Stimulated activated naive CD8-positive, alpha-beta T cell treated with anti-CD3 and anti-CD28 coated beads, Interleukin-15, Interleukin-2, amounts not matched to agents 100 ng/mL and 50 ng/mL, for 24 hours (primary cell): ENCODE measurements around the gene ARPC3.
"Not testable (repeated sequence)": the region's sequence is repeated elsewhere in the genome, so short reads cannot be mapped to it uniquely, and the experiment has no call there.

Experiments
- H3K27ac Mint-ChIP-seq: one replicate; pipeline ENCODE4 v1.8.0; 2021; ENCODE audit warnings: mild to moderate bottlenecking, mixed read lengths
- H3K27me3 Mint-ChIP-seq: one replicate; pipeline ENCODE4 v1.8.0; 2021; ENCODE audit warnings: mixed read lengths
- H3K36me3 Mint-ChIP-seq: one replicate; pipeline ENCODE4 v1.8.0; 2021; ENCODE audit warnings: low read depth, mixed read lengths
- H3K4me1 Mint-ChIP-seq: one replicate; pipeline ENCODE4 v1.8.0; 2021; ENCODE audit warnings: low read depth, mixed read lengths
- H3K4me3 Mint-ChIP-seq: one replicate; pipeline ENCODE4 v1.8.0; 2021; ENCODE audit warnings: mild to moderate bottlenecking, mixed read lengths
- H3K9me3 Mint-ChIP-seq: one replicate; pipeline ENCODE4 v1.8.0; 2021; ENCODE audit warnings: mixed read lengths

Gene ARPC3

DNA sequence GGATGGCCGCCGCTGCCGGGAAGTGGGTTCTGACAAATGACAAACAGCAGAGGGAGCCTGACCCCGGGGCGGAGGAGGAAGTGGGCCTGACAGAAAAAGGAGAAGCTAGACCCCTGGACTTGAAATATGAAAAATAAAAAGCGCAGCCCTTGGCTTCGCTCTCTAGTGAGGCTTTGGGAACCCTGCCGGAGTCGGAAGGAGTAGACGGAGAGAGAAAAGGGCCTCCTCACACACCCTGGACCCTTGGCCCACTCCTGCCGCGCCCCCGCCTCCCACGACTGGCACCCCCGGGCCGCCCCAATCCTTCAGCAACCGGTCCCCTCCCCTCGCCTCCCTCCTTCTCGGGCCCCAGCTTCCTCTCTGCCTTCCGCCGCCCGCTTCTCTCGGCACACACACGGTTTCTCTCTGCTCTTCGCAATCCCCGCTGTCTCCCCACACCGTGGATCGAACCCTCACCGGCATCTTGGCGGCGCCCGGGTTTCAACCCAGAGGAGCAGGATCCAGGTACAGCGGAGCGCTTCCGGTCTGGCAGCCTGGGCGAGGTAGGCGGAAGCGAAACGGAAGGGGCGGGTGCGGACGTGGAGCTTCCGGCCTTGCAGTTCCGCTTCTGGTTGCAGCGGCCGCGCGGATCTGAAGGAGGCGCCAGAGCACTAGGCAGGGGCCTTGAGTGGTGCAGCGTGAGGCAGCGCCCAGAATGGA is at the start of gene ARPC3:
Gene ARPC3 (minus strand): TSS at position 539 of the 699 bp plus-strand sequence. CDS start 77 bp downstream, at position 462.
- Mint-ChIP-seq H3K27ac (peak within 1 kb of the TSS; percentile 100), H3K9me3 (no peaks in the 10 kb centered on the region), H3K4me1 (peaks cover 47% of the 10 kb centered on the region), H3K36me3 (peaks cover 62% of the 10 kb centered on the region), H3K27me3 (no peaks in the 10 kb centered on the region), H3K4me3 (peak within 1 kb of the TSS; percentile 99)

DNA sequence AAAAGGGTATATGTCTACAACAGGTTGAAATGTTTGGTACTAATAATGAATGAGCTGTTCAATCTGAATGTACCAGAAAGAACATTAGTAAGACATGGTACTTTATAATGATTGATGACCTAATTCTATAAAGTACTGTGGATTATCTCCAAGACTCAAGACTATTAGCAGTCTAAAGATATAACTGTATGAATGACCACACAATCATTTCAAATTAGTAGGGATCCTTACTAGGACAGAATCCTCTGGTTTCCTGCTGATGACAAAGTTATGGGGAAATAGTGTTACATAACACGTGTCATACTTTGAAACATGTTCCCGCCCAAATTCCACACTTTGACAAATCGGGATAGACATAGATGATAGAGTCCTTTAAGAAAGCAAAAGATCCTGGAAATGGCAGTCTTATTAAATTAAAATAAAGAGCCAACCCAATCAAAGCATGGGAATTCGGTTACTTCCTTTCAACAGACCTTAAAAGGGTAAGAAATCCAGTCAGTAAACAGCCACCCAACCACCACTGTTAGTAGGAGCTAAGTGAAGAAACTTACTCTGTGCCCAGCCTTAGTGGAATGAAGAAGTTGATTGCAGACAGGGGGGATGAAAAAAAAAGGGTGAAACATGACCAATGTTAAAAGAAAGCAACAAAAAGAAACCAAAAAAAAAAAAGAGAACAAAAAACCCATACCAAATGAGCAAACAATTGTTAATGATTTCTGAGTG is 49.0 kb upstream of the ARPC3 start:
- peak overlapping the region; percentile 49 for H3K4me3 Mint-ChIP-seq
- peaks cover 6% of the 10 kb centered on the region for H3K9me3 Mint-ChIP-seq
- peak overlapping the region; percentile 42 for H3K27ac Mint-ChIP-seq
- H3K4me1 Mint-ChIP-seq, result peaks cover 38% of the 10 kb centered on the region
- no peaks in the 10 kb centered on the region for H3K27me3 Mint-ChIP-seq
- peaks cover 40% of the 10 kb centered on the region for H3K36me3 Mint-ChIP-seq

DNA sequence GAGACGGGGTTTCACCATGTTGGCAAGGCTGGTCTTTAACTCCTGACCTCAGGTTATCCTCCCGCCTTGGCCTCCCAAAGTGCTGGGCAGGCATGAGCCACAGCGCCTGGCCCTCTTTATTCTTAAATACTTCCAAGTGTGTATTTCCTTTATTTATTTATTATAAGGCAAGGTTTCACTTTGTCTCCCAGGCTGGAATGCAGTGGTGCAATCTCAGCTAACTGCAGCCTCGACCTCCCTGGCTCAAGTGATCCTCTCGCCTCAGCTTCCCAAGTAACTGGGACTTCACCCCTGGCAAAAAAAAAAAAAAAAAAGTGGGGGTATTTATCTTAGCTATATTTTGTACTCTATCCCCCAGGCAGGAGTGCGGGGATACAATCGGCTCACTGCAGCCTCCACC is 25.3 kb upstream of the ARPC3 start:
- H3K27me3 Mint-ChIP-seq, result no peaks in the 10 kb centered on the region
- peaks cover 8% of the 10 kb centered on the region for H3K4me1 Mint-ChIP-seq
- no peak overlapping the region for H3K27ac Mint-ChIP-seq
- peaks cover 32% of the 10 kb centered on the region for H3K36me3 Mint-ChIP-seq
- H3K4me3 Mint-ChIP-seq, result no peak overlapping the region
- H3K9me3 Mint-ChIP-seq, result no peaks in the 10 kb centered on the region

DNA sequence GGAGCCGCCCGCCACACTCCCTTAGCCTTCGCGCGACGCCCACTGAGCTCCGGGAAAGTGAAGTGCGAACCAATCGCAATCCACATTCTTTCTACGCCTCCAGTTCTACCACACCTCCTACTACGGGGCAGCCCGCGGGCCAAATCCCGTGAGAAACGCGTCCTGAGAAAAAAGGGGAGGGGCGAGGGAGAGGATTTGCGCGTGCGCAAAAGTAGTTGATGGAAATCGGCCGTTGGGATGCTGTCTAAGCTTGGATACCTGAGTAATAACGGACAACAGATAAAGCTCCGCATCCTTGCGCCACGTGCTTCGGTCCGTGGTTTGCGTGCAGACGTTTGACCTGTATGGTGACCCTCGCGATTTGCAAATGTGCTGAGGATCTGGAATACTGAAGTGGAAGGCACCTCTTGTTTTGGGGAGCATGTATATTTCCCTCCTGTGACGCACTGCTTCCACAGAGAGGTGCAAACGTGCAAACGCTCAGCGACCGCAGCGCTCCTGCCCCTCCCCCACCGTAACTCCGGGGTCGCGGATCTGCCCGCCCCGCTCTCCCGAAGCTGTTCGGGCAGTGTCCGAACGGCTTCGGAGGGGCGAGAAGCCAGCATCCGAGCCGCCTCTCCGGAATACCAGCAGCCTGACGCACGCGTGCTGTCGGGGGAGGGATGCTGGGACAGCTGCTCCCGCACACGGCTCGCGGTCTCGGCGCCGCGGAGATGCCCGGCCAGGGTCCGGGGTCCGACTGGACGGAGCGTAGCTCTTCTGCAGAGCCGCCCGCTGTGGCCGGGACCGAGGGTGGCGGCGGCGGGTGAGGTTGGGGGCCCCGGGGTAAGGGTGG is 18.3 kb upstream of the ARPC3 start, which contains the start of the genes FAM216A and GPN3:
Gene FAM216A (plus strand): TSS at position 632 of the 835 bp plus-strand sequence. CDS start 31 bp downstream, at position 663.
Gene GPN3 (minus strand): TSS at position 44 of the 835 bp plus-strand sequence. CDS start 54 bp downstream, outside the sequence.
- Mint-ChIP-seq H3K27ac (peak within 1 kb of the TSS; percentile 100), H3K27me3 (no peaks in the 10 kb centered on the region), H3K4me1 (peaks cover 52% of the 10 kb centered on the region), H3K9me3 (no peaks in the 10 kb centered on the region), H3K4me3 (peak within 1 kb of the TSS; percentile 97), H3K36me3 (peaks cover 47% of the 10 kb centered on the region)

DNA sequence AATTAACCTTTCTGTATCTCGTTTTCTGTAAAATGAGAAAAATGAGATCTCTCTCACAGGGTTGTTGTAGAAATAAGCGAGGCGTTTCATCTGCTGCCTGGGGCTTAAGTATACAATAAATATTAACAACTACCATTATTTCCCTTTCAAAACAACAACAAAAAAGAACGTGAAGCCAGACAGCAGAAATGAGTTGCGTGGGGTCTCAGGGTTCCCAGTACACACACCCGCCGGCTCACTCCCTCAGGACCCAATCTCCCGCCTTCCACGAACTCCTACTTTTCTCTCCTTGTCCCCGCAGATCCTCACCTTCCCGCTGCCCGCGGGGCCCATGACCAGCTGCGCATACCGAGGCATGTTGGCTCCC is 17.7 kb upstream of the ARPC3 start:
- peaks cover 48% of the 10 kb centered on the region for H3K36me3 Mint-ChIP-seq
- peak overlapping the region; percentile 100 for H3K27ac Mint-ChIP-seq
- H3K27me3 Mint-ChIP-seq, result no peaks in the 10 kb centered on the region
- peaks cover 52% of the 10 kb centered on the region for H3K4me1 Mint-ChIP-seq
- H3K4me3 Mint-ChIP-seq, result peak overlapping the region; percentile 97
- no peaks in the 10 kb centered on the region for H3K9me3 Mint-ChIP-seq

DNA sequence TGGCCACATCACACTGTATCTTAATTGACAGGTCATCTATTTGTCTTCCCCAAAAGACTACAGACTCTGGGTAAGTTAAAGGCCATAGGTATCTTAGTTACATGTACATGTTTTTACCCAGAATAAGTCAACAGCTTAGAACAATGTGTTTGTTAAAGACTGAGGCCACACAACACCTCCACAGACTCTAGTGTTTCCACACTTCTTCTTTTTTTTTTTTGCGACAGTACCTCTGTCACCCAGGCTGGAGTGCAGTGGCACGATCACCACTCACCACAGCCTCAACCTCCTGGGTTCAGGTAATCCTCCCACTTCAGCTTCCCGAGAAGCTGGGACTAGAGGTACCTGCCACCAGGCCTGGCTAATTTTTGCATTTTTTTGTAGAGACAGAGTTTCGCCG is 16.7 kb upstream of the ARPC3 start:
- H3K27me3 Mint-ChIP-seq, result no peaks in the 10 kb centered on the region
- H3K9me3 Mint-ChIP-seq, result no peaks in the 10 kb centered on the region
- H3K4me3 Mint-ChIP-seq, result peak overlapping the region; percentile 97
- H3K27ac Mint-ChIP-seq, result no peak overlapping the region
- peaks cover 52% of the 10 kb centered on the region for H3K36me3 Mint-ChIP-seq
- peaks cover 52% of the 10 kb centered on the region for H3K4me1 Mint-ChIP-seq

DNA sequence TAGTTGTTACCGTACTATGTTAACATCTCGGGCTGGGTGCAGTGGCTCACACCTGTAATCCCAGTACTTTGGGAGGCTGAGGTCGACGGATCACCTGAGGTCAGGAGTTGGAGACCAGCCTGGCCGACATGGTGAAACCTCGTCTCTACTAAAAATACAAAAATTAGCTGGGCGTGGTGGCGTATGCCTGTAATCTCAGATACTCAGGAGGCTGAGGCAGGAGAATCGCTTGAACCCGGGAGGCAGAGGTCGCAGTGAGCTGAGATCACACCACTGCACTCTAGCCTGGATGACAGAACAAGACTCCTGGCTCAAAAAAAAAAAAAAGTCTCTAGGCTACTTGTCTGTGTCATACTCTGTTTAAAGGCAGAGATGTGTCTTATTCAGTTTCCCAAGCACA is 15.6 kb upstream of the ARPC3 start:
- not testable (repeated sequence) for H3K27ac Mint-ChIP-seq, H3K27me3 Mint-ChIP-seq, H3K9me3 Mint-ChIP-seq, H3K4me3 Mint-ChIP-seq
- Mint-ChIP-seq H3K4me1 (peaks cover 47% of the 10 kb centered on the region), H3K36me3 (peaks cover 54% of the 10 kb centered on the region)

DNA sequence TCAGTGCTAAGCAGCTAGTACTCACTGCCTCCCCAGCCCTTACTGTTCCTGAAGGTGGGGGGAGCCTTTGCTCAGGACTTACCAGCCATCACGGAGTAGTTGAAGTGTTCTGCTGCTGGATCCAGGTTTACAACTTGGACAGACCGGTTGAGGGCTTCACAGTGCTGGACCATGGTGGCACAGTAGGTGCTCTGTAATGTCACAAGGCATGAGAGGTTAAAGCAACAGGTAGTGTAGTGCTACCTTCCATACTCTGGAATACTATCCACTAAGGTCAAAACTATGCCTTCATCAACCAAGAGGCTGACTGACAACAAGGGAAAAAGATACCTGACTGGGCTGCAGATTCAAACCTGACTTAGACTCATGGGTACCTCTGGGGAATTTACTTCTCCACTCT is 14.9 kb upstream of the ARPC3 start:
- peaks cover 51% of the 10 kb centered on the region for H3K36me3 Mint-ChIP-seq
- no peak overlapping the region for H3K27ac Mint-ChIP-seq
- H3K4me1 Mint-ChIP-seq, result peaks cover 40% of the 10 kb centered on the region
- H3K4me3 Mint-ChIP-seq, result no peak overlapping the region
- no peaks in the 10 kb centered on the region for H3K27me3 Mint-ChIP-seq
- no peaks in the 10 kb centered on the region for H3K9me3 Mint-ChIP-seq

DNA sequence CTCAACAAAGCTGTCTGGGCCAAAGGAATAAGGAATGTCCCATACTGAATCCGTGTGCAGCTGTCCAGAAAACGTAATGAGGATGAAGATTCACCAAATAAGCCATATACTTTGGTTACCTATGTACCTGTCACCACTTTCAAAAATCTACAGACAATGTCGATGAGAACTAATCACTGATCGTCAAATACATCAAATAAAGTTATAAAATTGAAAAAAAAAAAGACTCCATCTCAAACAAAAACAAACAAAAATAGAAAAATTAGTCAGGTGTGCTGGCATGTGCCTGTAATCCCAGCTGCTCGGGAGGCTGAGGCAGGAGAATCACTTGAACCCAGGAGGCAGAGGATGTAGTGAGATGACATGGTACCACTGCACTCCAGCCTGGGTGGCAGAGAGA is 11.1 kb upstream of the ARPC3 start:
- peaks cover 55% of the 10 kb centered on the region for H3K36me3 Mint-ChIP-seq
- not testable (repeated sequence) for H3K4me3 Mint-ChIP-seq, H3K27ac Mint-ChIP-seq, H3K9me3 Mint-ChIP-seq, H3K27me3 Mint-ChIP-seq
- H3K4me1 Mint-ChIP-seq, result peaks cover 12% of the 10 kb centered on the region

DNA sequence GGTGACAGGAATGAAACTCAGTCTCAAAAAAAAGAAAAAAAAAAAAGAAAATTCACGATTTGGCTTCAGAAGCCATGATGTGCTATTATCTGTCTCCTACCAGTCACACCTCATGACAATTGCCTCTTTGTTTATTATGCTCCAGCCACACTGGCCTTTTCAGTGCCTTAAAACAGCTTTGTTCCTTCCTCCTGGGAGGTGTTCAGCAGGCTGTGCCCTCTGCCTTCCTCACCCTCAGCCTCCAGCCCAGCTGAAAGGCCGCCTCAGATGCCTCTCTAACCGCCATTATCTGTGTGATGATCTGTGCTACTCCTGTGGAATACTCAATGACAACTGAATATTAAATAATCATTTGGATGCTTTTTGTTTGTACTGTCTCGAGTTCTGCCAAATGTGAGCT is 8.6 kb upstream of the ARPC3 start:
- Mint-ChIP-seq H3K4me1 (peaks cover 8% of the 10 kb centered on the region), H3K36me3 (peaks cover 52% of the 10 kb centered on the region), H3K27me3 (no peaks in the 10 kb centered on the region), H3K9me3 (no peaks in the 10 kb centered on the region), H3K27ac (no peak overlapping the region), H3K4me3 (no peak overlapping the region)

DNA sequence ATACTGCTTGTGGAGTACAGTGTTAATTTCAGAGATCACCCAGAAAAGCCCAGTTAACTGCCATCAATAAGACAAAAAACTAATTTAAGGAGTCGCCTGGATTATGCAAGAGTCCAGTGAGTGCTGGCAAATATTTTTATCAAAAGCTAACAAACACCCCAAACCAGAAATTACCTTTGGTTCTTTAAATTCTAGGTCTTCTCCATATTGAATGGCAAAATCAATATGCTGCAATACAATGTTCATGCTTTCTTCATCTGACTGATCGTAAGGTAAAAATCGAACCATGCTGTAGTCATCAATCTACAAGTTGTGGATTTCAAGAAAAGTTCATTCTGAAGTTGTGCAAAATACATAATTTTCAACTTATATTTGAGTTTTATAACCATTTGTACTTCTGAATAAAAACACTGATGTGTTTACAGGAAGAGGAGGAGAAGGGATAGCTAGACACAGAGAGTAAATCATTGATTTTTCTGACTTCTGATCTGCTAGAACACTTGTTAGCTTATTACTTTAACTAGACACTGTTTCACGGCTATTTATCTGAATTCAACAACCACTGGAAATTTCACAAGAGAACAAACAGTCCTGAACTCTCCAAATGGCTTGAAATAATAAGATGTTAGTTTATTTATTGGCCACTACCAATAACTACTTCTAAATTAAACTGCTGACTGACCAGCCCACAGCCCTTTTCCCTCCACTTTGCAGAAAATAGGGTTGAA is 3.6 kb upstream of the ARPC3 start:
- Mint-ChIP-seq H3K9me3 (no peaks in the 10 kb centered on the region), H3K27me3 (no peaks in the 10 kb centered on the region), H3K4me1 (peaks cover 27% of the 10 kb centered on the region), H3K27ac (no peak overlapping the region), H3K4me3 (no peak overlapping the region), H3K36me3 (peaks cover 56% of the 10 kb centered on the region)

DNA sequence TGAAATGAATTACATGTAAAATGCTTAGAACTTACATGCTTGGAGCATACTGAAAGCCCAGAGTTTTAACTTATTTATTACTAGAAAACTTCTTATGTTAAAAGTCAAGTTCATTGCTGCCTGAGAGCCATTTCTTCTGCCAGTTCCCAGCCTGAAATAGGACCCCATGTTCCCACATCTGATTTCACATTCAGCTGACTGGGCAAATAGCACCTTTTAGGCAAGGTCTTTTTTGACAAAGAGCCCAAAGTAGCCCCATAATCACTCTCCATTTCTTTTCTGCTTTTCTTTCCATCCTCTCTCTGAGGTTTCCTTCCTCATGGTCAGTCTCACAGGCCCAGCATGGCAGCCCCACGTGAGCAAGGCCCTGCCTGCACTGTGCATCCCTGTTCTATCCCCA is 1.1 kb upstream of the ARPC3 start:
- Mint-ChIP-seq H3K27me3 (no peaks in the 10 kb centered on the region), H3K4me3 (no peak overlapping the region), H3K36me3 (peaks cover 62% of the 10 kb centered on the region), H3K4me1 (peaks cover 44% of the 10 kb centered on the region), H3K9me3 (no peaks in the 10 kb centered on the region), H3K27ac (peak overlapping the region; percentile 100)

DNA sequence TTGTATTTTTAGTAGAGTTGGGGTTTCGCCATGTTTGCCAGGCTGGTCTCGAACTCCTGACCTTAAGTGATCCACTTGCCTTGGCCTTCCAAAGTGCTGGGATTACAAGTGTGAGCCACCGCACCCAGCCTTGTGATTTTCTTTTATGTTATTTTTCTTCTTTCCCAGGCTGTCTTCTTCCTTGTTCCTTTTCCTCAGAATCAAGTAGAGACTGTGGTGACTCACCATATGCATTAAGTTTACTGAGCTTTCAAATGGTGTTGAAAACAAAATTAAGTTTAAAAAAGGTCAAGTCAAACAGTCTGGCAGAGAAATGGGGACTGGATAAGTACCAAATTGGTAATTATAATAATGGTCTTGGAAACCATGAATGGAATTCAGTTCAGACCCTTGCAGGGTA is 5.7 kb downstream of the ARPC3 start:
- H3K36me3 Mint-ChIP-seq, result peaks cover 53% of the 10 kb centered on the region
- H3K4me3 Mint-ChIP-seq, result no peak overlapping the region
- H3K27me3 Mint-ChIP-seq, result no peaks in the 10 kb centered on the region
- no peaks in the 10 kb centered on the region for H3K9me3 Mint-ChIP-seq
- peak overlapping the region; percentile 19 for H3K27ac Mint-ChIP-seq
- H3K4me1 Mint-ChIP-seq, result peaks cover 41% of the 10 kb centered on the region

DNA sequence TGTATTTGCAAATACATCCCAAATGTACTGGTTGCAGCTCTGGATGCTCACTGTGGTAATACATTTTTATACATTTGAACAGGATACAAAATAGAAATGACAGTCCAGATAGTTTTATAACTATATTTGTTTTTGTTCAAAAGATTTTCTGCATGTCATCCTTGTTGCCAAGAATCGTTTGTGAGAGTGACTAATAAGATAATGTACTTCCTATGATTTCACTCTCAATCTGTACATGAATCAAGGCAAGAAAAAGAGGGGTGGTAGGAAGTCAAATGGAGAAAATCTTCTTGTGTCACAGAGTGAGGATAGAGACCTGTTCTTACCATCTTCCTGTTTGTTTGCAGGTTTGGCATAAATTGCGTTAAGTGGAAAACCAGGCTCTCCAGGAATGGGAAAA is 13.9 kb downstream of the ARPC3 start:
- Mint-ChIP-seq H3K36me3 (peaks cover 50% of the 10 kb centered on the region), H3K27me3 (no peaks in the 10 kb centered on the region), H3K27ac (no peak overlapping the region), H3K9me3 (no peaks in the 10 kb centered on the region), H3K4me3 (no peak overlapping the region), H3K4me1 (peaks cover 9% of the 10 kb centered on the region)
